HepG2 (cell line): ENCODE measurements around the gene RIMBP3C. TPM values are rescaled to one million over a fixed set of nuclear protein-coding genes. Genes with fewer than 3 reads are reported as not detected.

Experiments used
- ERF ChIP-seq: IDR thresholded peaks from 2 replicates; pipeline ENCODE4 v1.6.1; 2018; ENCODE audit warnings: missing biosample characterization, missing genetic modification reagents
- GATAD1 ChIP-seq: IDR thresholded peaks from 2 replicates; pipeline ENCODE4 v1.6.1; 2016; ENCODE audit warnings: missing genetic modification reagents, missing compliant biosample characterization
- IRF2 ChIP-seq: IDR thresholded peaks from 2 replicates; pipeline ENCODE4 v1.6.1; 2018; ENCODE audit warnings: missing genetic modification reagents, missing compliant biosample characterization
- KLF6 ChIP-seq: IDR thresholded peaks from 2 replicates; pipeline ENCODE4 v1.8.0; 2016; ENCODE audit warnings: missing biosample characterization, missing genetic modification reagents
- LBX2 ChIP-seq: sonication (generic); formaldehyde crosslinking; IDR thresholded peaks from 2 replicates; pipeline ENCODE4 v1.5.0; 2020; ENCODE audit warnings: missing genetic modification reagents, mild to moderate bottlenecking, borderline replicate concordance
- MAFG ChIP-seq: sonication (generic); formaldehyde crosslinking; IDR thresholded peaks from 2 replicates; pipeline ENCODE4 v1.5.1; 2020; ENCODE audit warnings: mild to moderate bottlenecking, missing genetic modification reagents
- NFIB ChIP-seq: sonication (generic); formaldehyde crosslinking; IDR thresholded peaks from 2 replicates; pipeline ENCODE4 v1.9.0; 2021; ENCODE audit warnings: missing genetic modification reagents, mild to moderate bottlenecking, borderline replicate concordance
- NFRKB ChIP-seq: fragments of 450-650 bp; IDR thresholded peaks from 2 replicates; pipeline ENCODE4 v1.6.1; 2017
- PPARG ChIP-seq: conservative IDR thresholded peaks from 2 replicates; pipeline ENCODE4 v1.6.1; 2016; ENCODE audit warnings: missing biosample characterization, missing genetic modification reagents
- RAD51 ChIP-seq: fragments of 450-650 bp; IDR thresholded peaks from 2 replicates; pipeline ENCODE4 v1.6.1; 2016; ENCODE audit warnings: borderline replicate concordance
- REPIN1 ChIP-seq: sonication (generic); formaldehyde crosslinking; IDR thresholded peaks from 2 replicates; pipeline ENCODE4 v1.8.0; 2022; ENCODE audit warnings: missing genetic modification reagents, low read depth, mild to moderate bottlenecking, borderline replicate concordance
- SAP130 ChIP-seq: IDR thresholded peaks from 2 replicates; pipeline ENCODE4 v1.6.1; 2016; ENCODE audit warnings: low read depth
- SRF ChIP-seq: IDR thresholded peaks from 2 replicates; pipeline ENCODE4 v1.6.1; 2011; ENCODE audit warnings: mild to moderate bottlenecking, low read depth, low read length, moderate library complexity
- ZBTB8A ChIP-seq: sonication (generic); formaldehyde crosslinking; IDR thresholded peaks from 2 replicates; pipeline ENCODE4 v1.4.0; 2020; ENCODE audit warnings: mild to moderate bottlenecking, low read depth, missing genetic modification reagents, borderline replicate concordance
- ZC3H13 ChIP-seq: sonication (generic); formaldehyde crosslinking; IDR thresholded peaks from 2 replicates; pipeline ENCODE4 v1.8.1; 2023; ENCODE audit warnings: mild to moderate bottlenecking, missing genetic modification reagents, moderate library complexity
- ZNF124 ChIP-seq: sonication (generic); formaldehyde crosslinking; IDR thresholded peaks from 2 replicates; pipeline ENCODE4 v1.4.0; 2020; ENCODE audit warnings: missing genetic modification reagents
- ZNF383 ChIP-seq: sonication (generic); formaldehyde crosslinking; IDR thresholded peaks from 2 replicates; pipeline ENCODE4 v1.4.0; 2020; ENCODE audit warnings: missing genetic modification reagents, mild to moderate bottlenecking, borderline replicate concordance
- ZNF468 ChIP-seq: sonication (generic); formaldehyde crosslinking; IDR thresholded peaks from 2 replicates; pipeline ENCODE4 v1.8.0; 2022; ENCODE audit warnings: mild to moderate bottlenecking, moderate library complexity, missing genetic modification reagents
- ZNF549 ChIP-seq: sonication (generic); formaldehyde crosslinking; IDR thresholded peaks from 2 replicates; pipeline ENCODE4 v1.5.0; 2020; ENCODE audit warnings: missing genetic modification reagents
- ZNF567 ChIP-seq: sonication (generic); formaldehyde crosslinking; IDR thresholded peaks from 2 replicates; pipeline ENCODE4 v1.8.1; 2023; ENCODE audit warnings: mild to moderate bottlenecking, missing genetic modification reagents, borderline replicate concordance
- ZNF589 ChIP-seq: sonication (generic); formaldehyde crosslinking; conservative IDR thresholded peaks from 2 replicates; pipeline ENCODE4 v1.8.0; 2022; ENCODE audit warnings: mild to moderate bottlenecking, moderate library complexity, missing genetic modification reagents
- ZNF639 ChIP-seq: conservative IDR thresholded peaks from 2 replicates; pipeline ENCODE4 v1.6.1; 2018; ENCODE audit warnings: missing genetic modification reagents
- ZNF724P ChIP-seq: sonication (generic); formaldehyde crosslinking; IDR thresholded peaks from 2 replicates; pipeline ENCODE4 v1.8.0; 2022; ENCODE audit warnings: missing genetic modification reagents, borderline replicate concordance
- ZSCAN21 ChIP-seq: sonication (generic); formaldehyde crosslinking; IDR thresholded peaks from 2 replicates; pipeline ENCODE4 v1.8.0; 2022; ENCODE audit warnings: mild to moderate bottlenecking, missing genetic modification reagents, moderate library complexity, borderline replicate concordance
- ZZZ3 ChIP-seq: sonication (generic); formaldehyde crosslinking; IDR thresholded peaks from 2 replicates; pipeline ENCODE4 v1.4.0; 2020; ENCODE audit warnings: missing genetic modification reagents, mild to moderate bottlenecking, borderline replicate concordance
- polyA plus RNA-seq, 8 experiments: library from polyadenylated mRNA; depleted of rRNA in 3 of 8; stranded (reverse) in 7 of 8; unstranded in 1 of 8; fragments of >200 nt; fragmentation: Illumina TruSeq in 4 of 8; extraction: Trizol in 4 of 8; gene quantifications; 2 replicates each; pipeline versions ENCODE4 v1.2.1 to v1.2.3, GENCODE V29; 2011 to 2016; ENCODE audit warnings: low read depth in 4 of 8, missing spikeins in 1 of 8, mixed read lengths in 1 of 8; ENCODE audit not compliant: insufficient read depth in 1 of 8
- total RNA-seq, 5 experiments: library from RNA; depleted of rRNA; stranded (reverse); fragments of >200 nt; fragmentation: Illumina TruSeq; extraction: Trizol; gene quantifications; 2 replicates each; pipeline ENCODE4 v1.2.3, GENCODE V29; 2016; ENCODE audit warnings: low read depth in 1 of 5
- TF ChIP-seq, protein P1 (sequence below): sonication (generic); formaldehyde crosslinking; conservative IDR thresholded peaks from 2 replicates; pipeline ENCODE4 v1.4.0; 2020; ENCODE audit warnings: mild to moderate bottlenecking, missing genetic modification reagents, moderate library complexity

The RIMBP3C gene
- total and polyA plus RNA-seq, 2 of the 13 experiments (the other 11 are each of a cell fraction or from before 2014, with no cell fraction given) = 0.15 TPM; not detected in 1

DNA sequence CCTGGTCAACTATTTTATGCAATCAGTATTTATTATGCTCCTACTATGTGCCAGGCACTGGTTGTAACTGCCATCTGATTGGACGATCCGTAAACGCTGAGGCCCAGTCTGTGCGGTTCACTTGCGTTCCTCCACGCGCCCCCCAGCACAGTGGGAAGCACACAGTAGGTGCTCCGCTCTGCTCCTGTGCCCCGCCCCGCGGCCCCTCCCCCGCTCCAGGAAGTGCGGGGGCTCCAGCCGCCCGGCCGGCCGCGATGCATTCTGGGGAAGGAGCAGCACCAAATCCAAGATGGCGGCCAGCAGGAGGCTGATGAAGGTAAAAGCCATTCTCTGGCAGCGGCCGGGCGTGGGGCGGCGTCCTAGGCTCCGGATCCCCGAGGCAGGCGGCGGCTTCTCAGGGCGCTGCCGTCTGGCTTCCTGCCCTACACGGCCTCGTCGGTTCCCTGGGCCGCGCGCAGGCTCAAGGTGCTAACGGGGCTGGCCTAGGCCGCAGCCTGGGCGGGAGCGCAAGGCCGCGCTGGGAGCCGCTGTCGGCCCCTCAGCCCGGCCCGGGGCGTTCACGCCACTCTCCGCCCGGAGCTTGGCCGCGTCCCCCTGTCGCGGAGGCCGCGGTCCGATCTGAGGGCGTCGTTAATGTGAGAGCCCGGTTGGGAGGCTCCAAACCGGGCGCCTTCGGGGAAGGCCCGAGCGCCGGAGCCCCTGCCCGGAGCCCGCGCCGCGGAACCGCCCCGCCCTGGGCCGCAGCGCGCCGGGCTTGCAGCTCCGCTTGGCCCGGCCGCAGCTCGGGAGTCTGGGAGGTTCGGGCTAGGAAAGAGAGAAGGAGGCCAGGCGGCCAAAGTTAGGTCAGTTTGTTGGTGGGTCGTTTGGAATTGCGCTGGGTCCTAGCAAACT lies 16.4 kb upstream of the RIMBP3C start, which contains the start of gene UBE2L3 (continued):
- TF ChIP-seq SRF = no peak
- no peak for TF ChIP-seq NFRKB
- no peak for TF ChIP-seq LBX2 (CRISPR knock-in tag)
- TF ChIP-seq, protein P1, sequence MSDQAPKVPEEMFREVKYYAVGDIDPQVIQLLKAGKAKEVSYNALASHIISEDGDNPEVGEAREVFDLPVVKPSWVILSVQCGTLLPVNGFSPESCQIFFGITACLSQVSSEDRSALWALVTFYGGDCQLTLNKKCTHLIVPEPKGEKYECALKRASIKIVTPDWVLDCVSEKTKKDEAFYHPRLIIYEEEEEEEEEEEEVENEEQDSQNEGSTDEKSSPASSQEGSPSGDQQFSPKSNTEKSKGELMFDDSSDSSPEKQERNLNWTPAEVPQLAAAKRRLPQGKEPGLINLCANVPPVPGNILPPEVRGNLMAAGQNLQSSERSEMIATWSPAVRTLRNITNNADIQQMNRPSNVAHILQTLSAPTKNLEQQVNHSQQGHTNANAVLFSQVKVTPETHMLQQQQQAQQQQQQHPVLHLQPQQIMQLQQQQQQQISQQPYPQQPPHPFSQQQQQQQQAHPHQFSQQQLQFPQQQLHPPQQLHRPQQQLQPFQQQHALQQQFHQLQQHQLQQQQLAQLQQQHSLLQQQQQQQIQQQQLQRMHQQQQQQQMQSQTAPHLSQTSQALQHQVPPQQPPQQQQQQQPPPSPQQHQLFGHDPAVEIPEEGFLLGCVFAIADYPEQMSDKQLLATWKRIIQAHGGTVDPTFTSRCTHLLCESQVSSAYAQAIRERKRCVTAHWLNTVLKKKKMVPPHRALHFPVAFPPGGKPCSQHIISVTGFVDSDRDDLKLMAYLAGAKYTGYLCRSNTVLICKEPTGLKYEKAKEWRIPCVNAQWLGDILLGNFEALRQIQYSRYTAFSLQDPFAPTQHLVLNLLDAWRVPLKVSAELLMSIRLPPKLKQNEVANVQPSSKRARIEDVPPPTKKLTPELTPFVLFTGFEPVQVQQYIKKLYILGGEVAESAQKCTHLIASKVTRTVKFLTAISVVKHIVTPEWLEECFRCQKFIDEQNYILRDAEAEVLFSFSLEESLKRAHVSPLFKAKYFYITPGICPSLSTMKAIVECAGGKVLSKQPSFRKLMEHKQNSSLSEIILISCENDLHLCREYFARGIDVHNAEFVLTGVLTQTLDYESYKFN (CRISPR knock-in tag) = peak; percentile 30; the same call in 1 of the 2 replicates
- peak; percentile 52; the same call in 1 of the 2 replicates for TF ChIP-seq ZNF639 (CRISPR knock-in tag)
- no peak for TF ChIP-seq RAD51
- TF ChIP-seq SAP130 (CRISPR knock-in tag) = peak; percentile 80
- peak; percentile 24; the same call in 1 of the 2 replicates for TF ChIP-seq ZZZ3
- TF ChIP-seq GATAD1 = peak; percentile 87
- no peak for TF ChIP-seq KLF6 (CRISPR knock-in tag)
- TF ChIP-seq REPIN1 (CRISPR knock-in tag) = peak; percentile 77
- no peak for TF ChIP-seq ZBTB8A
- 0 out of 2 replicates have a peak, but pooled peaks have one; percentile 34 for TF ChIP-seq ZNF468 (CRISPR knock-in tag)
- TF ChIP-seq ZNF549 = peak; percentile 58; the same call in 1 of the 2 replicates
- TF ChIP-seq NFIB (CRISPR knock-in tag) = no peak
- no peak for TF ChIP-seq MAFG (CRISPR knock-in tag)
- peak; percentile 30 for TF ChIP-seq PPARG (CRISPR knock-in tag)
- TF ChIP-seq ZC3H13 (CRISPR knock-in tag) = no peak
- peak; percentile 44 for TF ChIP-seq ERF (CRISPR knock-in tag)
- TF ChIP-seq ZSCAN21 (CRISPR knock-in tag) = peak; percentile 61; the same call in 1 of the 2 replicates
- peak; percentile 74; the same call in 1 of the 2 replicates for TF ChIP-seq ZNF124
- TF ChIP-seq ZNF589 (CRISPR knock-in tag) = no peak
- 0 out of 2 replicates have a peak, but pooled peaks have one; percentile 41 for TF ChIP-seq ZNF383 (CRISPR knock-in tag)
- TF ChIP-seq IRF2 (CRISPR knock-in tag) = peak; percentile 57; the same call in 1 of the 2 replicates
- TF ChIP-seq ZNF567 (CRISPR knock-in tag) = no peak
- no peak for TF ChIP-seq ZNF724P (CRISPR knock-in tag)
